HCT116 (cell line): ENCODE measurements around the gene MED15. TPM values are rescaled to one million over a fixed set of nuclear protein-coding genes. Genes with fewer than 3 reads are reported as not detected.

Experiments used
- CEBPB ChIP-seq: IDR thresholded peaks from 2 replicates; pipeline ENCODE4 v1.6.1; 2012; ENCODE audit warnings: low read depth
- ELF1 ChIP-seq: IDR thresholded peaks from 2 replicates; pipeline ENCODE4 v1.6.1; 2012; ENCODE audit warnings: low read depth, borderline replicate concordance
- EZH2 ChIP-seq: fragments of 200-600 bp; sonication (generic); IDR thresholded peaks from 2 replicates; pipeline ENCODE4 v1.6.1; 2017; ENCODE audit warnings: antibody characterized with exemption, mixed run types
- JUND ChIP-seq: IDR thresholded peaks from 2 replicates; pipeline ENCODE4 v1.6.1; 2012
- POLR2AphosphoS5 ChIP-seq: IDR thresholded peaks from 2 replicates; pipeline ENCODE4 v1.6.1; 2011; ENCODE audit warnings: mild to moderate bottlenecking, low read depth, low read length, moderate library complexity
- SIN3A ChIP-seq: IDR thresholded peaks from 2 replicates; pipeline ENCODE4 v1.6.1; 2012; ENCODE audit warnings: low read depth
- SRF ChIP-seq: IDR thresholded peaks from 2 replicates; pipeline ENCODE4 v1.6.1; 2012; ENCODE audit warnings: low read depth
- YY1 ChIP-seq: IDR thresholded peaks from 2 replicates; pipeline ENCODE4 v1.6.1; 2011; ENCODE audit warnings: low read length, low read depth, moderate library complexity, mild to moderate bottlenecking; ENCODE audit not compliant: insufficient replicate concordance; ENCODE audit errors: extremely low read depth
- ZFX ChIP-seq: fragments of 450-650 bp; IDR thresholded peaks from 2 replicates; pipeline ENCODE4 v1.6.1; 2017
- total RNA-seq: library from RNA; stranded (reverse); gene quantifications from one replicate; pipeline ENCODE4 v1.2.1, GENCODE V29; 2021; ENCODE audit not compliant: unreplicated experiment
- TF ChIP-seq, protein P1 (sequence below): IDR thresholded peaks from 2 replicates; pipeline ENCODE4 v1.6.1; 2012

MED15 gene
- total RNA-seq, 1 experiment from 2014 or later: 81.3 TPM

DNA sequence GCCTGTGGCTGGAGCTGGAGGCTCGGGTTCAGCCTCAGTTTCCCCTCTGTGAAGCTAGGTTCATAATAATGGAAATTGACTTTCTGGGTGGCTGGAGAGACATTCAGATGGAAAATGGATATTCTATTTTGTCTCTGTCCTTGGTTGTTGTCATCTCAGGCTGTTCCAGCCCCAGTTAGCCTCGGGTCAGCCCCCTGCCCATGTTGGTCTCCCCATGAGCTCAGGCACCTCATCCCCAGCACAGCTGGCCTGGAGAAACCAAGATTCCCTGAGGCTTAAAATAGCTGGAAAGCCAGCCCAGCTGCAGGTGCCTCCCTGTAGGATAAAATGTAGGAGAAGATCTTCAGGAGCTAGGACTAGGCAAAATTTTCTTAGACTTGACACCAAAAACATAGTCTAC, 129.5 kb downstream of the MED15 start (continued):
- TF ChIP-seq SIN3A (no peak), EZH2 (no peak), ZFX (no peak), JUND (no peak), POLR2AphosphoS5 (no peak), SRF (no peak), YY1 (no peak), CEBPB (no peak), ELF1 (no peak)
- TF ChIP-seq, protein P1, sequence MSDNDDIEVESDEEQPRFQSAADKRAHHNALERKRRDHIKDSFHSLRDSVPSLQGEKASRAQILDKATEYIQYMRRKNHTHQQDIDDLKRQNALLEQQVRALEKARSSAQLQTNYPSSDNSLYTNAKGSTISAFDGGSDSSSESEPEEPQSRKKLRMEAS: no peak

Other genes with a start within 250 kb of the MED15 start
- 19.0 TPM for gene RTN4R, start 239.3 kb upstream of the MED15 start, total RNA-seq
- 44.9 TPM for gene DGCR6L, start 187.6 kb upstream of the MED15 start, total RNA-seq
- 15.4 TPM for gene ZNF74, start 113.5 kb upstream of the MED15 start, total RNA-seq
- 2.5 TPM for gene SCARF2, start 69.8 kb upstream of the MED15 start, total RNA-seq
- 16.4 TPM for gene KLHL22, start 11.8 kb upstream of the MED15 start, total RNA-seq